MCF 10A (cell line): ENCODE measurements around the gene CAMK1. TPM values are rescaled to one million over a fixed set of nuclear protein-coding genes. Genes with fewer than 3 reads are reported as not detected.

Experiments used
- BruUV-seq: library from RNA; stranded (reverse); fragments of 400-500 nt; replicated peaks from 2 replicates; lab custom pipeline; 2021; lab: Mats Ljungman, UMichigan
- CTCF ChIA-PET: fragments of 300-600 bp; sonication (Branson Sonifier 250); formaldehyde crosslinking; extraction: SDS; loops from one replicate; lab custom pipeline; 2021; ENCODE audit warnings: antibody characterized with exemption, inconsistent platforms; lab: Yijun Ruan, JAX
- POLR2A ChIA-PET: fragments of 300-600, 350-650 bp; sonication (Branson Sonifier 250); formaldehyde crosslinking; extraction: SDS; loops from one replicate; lab custom pipeline; 2020; ENCODE audit warnings: antibody characterized with exemption, inconsistent platforms; lab: Yijun Ruan, JAX
- DNase-seq: peaks from one replicate; pipeline ENCODE4 v3.0.0-alpha.2; 2018; ENCODE audit not compliant: unreplicated experiment
- H3K27ac Mint-ChIP-seq: one replicate; pipeline ENCODE4 v1.8.0; 2022; ENCODE audit warnings: mild to moderate bottlenecking, low read depth, mixed read lengths; ENCODE audit not compliant: unreplicated experiment
- H3K27me3 Mint-ChIP-seq: one replicate; pipeline ENCODE4 v1.8.0; 2022; ENCODE audit warnings: mixed read lengths; ENCODE audit not compliant: insufficient read depth, unreplicated experiment
- H3K36me3 Mint-ChIP-seq: one replicate; pipeline ENCODE4 v1.8.0; 2022; ENCODE audit warnings: mild to moderate bottlenecking, moderate library complexity, mixed read lengths; ENCODE audit not compliant: insufficient read depth, unreplicated experiment
- H3K4me1 Mint-ChIP-seq: one replicate; pipeline ENCODE4 v1.8.0; 2022; ENCODE audit warnings: mixed read lengths; ENCODE audit not compliant: insufficient read depth, unreplicated experiment
- H3K4me3 Mint-ChIP-seq: one replicate; pipeline ENCODE4 v1.8.0; 2022; ENCODE audit warnings: mild to moderate bottlenecking, moderate library complexity, mixed read lengths; ENCODE audit not compliant: unreplicated experiment
- H3K9me3 Mint-ChIP-seq: one replicate; pipeline ENCODE4 v1.8.0; 2022; ENCODE audit warnings: mixed read lengths; ENCODE audit not compliant: unreplicated experiment
- CTCF ChIP-seq: fragments of 200-600 bp; IDR thresholded peaks from one replicate; pipeline ENCODE4 v1.8.0; 2022; ENCODE audit warnings: antibody characterized with exemption, mild to moderate bottlenecking; ENCODE audit not compliant: unreplicated experiment
- intact Hi-C: fragments of 100-400 bp; cut with micrococcal nuclease; formaldehyde crosslinking; loops from 2 replicates; pipeline ENCODE4 v1.14.1; 2022
- total RNA-seq: library from RNA; stranded (reverse); gene quantifications from 2 replicates; pipeline ENCODE4 v1.2.3, GENCODE V29; 2022

CAMK1 gene
- total RNA-seq, 1 experiment from 2014 or later, result 8.3 TPM

- H3K36me3 Mint-ChIP-seq, result peaks cover 41% of the 10 kb centered on the region
- no TSS peak for BruUV-seq
- no peaks in the 10 kb centered on the region for H3K9me3 Mint-ChIP-seq
- ChIA-PET POLR2A (interaction anchor here (0.6 to 3.9 kb wide), 6 partner anchors 12 to 139 kb away, joined by 3 to 23 read pairs (median 3); partner anchors contain the start of genes ARPC4 and TADA3), CTCF (interaction anchor here (0.5 to 2.8 kb wide), 6 partner anchors 12 to 819 kb away, joined by 3 to 10 read pairs (median 4); no protein-coding TSS in a partner anchor)
- no peak for TF ChIP-seq CTCF
- intact Hi-C loops, result no loop called here
- H3K4me1 Mint-ChIP-seq, result peaks cover 23% of the 10 kb centered on the region
- H3K4me3 Mint-ChIP-seq, result no peak overlapping the region
- no peaks in the 10 kb centered on the region for H3K27me3 Mint-ChIP-seq
- DNase-seq, result no peak
- H3K27ac Mint-ChIP-seq, result no peak overlapping the region
Measured at GRCh38 chr3:9807981-9808344, 38.2 kb upstream of the CAMK1 start.

DNA sequence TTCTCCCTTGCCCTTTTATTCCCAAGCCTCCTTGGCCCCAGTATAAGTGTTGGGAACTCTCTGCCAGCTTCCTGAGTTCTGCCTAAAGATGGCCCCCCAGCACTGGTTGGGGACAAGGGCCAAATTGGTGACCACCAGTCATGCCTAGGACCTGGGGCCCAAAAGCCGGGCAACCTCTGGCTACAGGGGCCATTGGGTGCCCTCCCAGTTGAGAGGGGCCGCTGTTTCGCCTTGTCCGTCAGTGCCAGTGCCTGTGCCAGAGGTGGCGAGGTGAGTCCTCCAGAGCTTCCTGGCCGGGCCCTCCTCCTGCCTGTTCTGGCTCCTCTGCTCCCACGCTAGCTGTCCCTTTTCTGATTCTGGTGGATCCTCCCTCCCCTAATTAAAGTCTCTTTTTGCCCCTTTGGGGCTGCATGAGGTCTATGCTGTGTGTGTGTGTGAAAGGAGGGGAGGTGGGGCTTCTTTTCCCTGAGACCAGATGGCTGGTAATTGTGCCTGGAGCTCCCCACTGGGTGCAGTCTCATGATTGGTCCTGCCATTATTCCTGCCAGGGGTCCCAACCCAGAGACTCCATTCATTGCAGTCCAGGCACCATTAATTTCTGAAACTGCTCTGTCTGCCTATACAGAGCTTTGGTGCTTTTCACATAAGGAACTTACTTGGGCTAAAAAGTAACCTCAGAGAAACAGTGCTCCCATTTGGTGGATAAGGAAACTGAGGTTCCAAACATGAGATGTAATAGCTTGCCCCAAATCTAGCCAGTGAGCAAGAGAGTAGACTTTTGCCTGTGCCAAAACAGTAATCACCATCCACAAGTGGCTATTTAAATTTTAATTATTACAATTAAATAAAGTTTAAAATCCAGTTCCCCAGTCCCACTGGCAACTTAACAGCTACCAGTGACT, 37.2 kb upstream of the CAMK1 start:
- Mint-ChIP-seq H3K27me3 (no peaks in the 10 kb centered on the region), H3K27ac (no peak overlapping the region), H3K4me1 (peaks cover 23% of the 10 kb centered on the region), H3K36me3 (peaks cover 51% of the 10 kb centered on the region), H3K9me3 (no peaks in the 10 kb centered on the region), H3K4me3 (no peak overlapping the region)
- ChIA-PET POLR2A (interaction anchor here (1.1 to 3.9 kb wide), 3 partner anchors 14 to 140 kb away, joined by 3 to 23 read pairs (median 3); partner anchors contain the start of genes ARPC4 and TADA3), CTCF (interaction anchor here (0.7 to 2.8 kb wide), 4 partner anchors 48 to 198 kb away, joined by 3 to 10 read pairs (median 4); no protein-coding TSS in a partner anchor)
- DNase-seq, result no peak
- TF ChIP-seq CTCF, result no peak
- BruUV-seq, result no TSS peak
- intact Hi-C loops, result no loop called here

- H3K4me1 Mint-ChIP-seq, result peaks cover 17% of the 10 kb centered on the region
- no TSS peak for BruUV-seq
- no peak for DNase-seq
- H3K4me3 Mint-ChIP-seq, result no peak overlapping the region
- POLR2A ChIA-PET, result interaction anchor here (1.7 to 3.9 kb wide), 3 partner anchors 13 to 38 kb away, joined by 3 to 23 read pairs (median 9); partner anchors contain the start of genes ARPC4, RPUSD3 and TADA3
- H3K36me3 Mint-ChIP-seq, result peaks cover 59% of the 10 kb centered on the region
- no peak for TF ChIP-seq CTCF
- intact Hi-C loops, result no loop called here
- no peaks in the 10 kb centered on the region for H3K9me3 Mint-ChIP-seq
- H3K27me3 Mint-ChIP-seq, result no peaks in the 10 kb centered on the region
- CTCF ChIA-PET, result interaction anchor here (0.6 to 2.8 kb wide), 2 partner anchors 11 to 140 kb away, joined by 3 to 10 read pairs; no protein-coding TSS in a partner anchor
- no peak overlapping the region for H3K27ac Mint-ChIP-seq
Measured at GRCh38 chr3:9806137-9806536, 36.4 kb upstream of the CAMK1 start.

DNA sequence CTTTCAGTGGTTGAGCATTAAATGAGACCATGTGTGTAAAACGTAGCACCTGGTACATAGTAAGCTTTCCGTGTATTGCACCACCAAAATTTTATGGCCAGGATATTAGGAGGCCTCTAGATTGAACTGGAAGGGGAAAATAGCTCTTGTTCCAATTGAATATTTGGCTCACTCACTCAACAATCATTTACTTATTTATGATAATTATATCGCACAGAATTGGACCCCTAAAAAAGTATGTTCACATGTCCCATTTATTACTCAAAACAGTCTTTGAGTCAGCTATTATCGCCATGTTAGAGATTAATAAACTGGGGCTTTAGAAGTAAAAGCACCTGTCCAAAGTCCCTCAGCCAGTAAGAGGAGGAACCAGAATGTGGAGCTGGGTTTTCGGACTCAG, 35.2 kb upstream of the CAMK1 start:
- Mint-ChIP-seq H3K27me3 (no peaks in the 10 kb centered on the region), H3K4me1 (peaks cover 9% of the 10 kb centered on the region), H3K9me3 (no peaks in the 10 kb centered on the region), H3K27ac (no peak overlapping the region), H3K4me3 (no peak overlapping the region), H3K36me3 (peaks cover 63% of the 10 kb centered on the region)
- BruUV-seq, result no TSS peak
- DNase-seq, result no peak
- no peak for TF ChIP-seq CTCF
- ChIA-PET POLR2A (interaction anchor here (0.6 to 2.4 kb wide), 5 partner anchors 12 to 165 kb away, joined by 3 to 9 read pairs (median 4); partner anchors contain the start of genes ARPC4 and RPUSD3), CTCF (interaction anchor here (0.6 to 1.0 kb wide), 6 partner anchors 13 to 411 kb away, joined by 3 to 5 read pairs (median 3); partner anchors contain the start of genes ARPC4 and TADA3)
- intact Hi-C loops, result no loop called here
